ENCODE data around the gene CUEDC2. TPM values are rescaled to one million over a fixed set of nuclear protein-coding genes. Genes with fewer than 3 reads are reported as not detected.

CUEDC2 gene
- total RNA-seq, 4 donors from 2014 or later, result 5.2 to 35.2 (median 33.5) TPM

- peaks cover 12 to 39% (median 28%) of the 10 kb centered on the region in 4 donors for H3K4me1 ChIP-seq
- H3K27me3 ChIP-seq, result no peaks in the 10 kb centered on the region
- H3K4me3 ChIP-seq, result peak overlapping the region; percentile 57 to 85 (median 62)
- peak overlapping the region; percentile 94 to 99 (median 98) for H3K27ac ChIP-seq
- no peaks in the 10 kb centered on the region for H3K9me3 ChIP-seq
- in situ Hi-C loops (cut with MboI; ENCODE audit: low pct_ligation_motif_present in 1 of 4, low pct_unique_long_range_greater_than_20kb in 1 of 4, low sequenced_read_pairs in 3 of 4), result loop anchor here in 1 of 4 donors (25.0 kb wide), 1 partner anchor 193 kb away; no protein-coding TSS in a partner anchor
- WGBS, 2 donors (ENCODE audit: low coverage in 1 of 2), result 0% methylated on average over 47 of the region's 71 CpGs; no CpG with 5 or more reads in 1 of the 2 donors
- intact Hi-C loops (cut with DNase I; ENCODE audit: low total_unique reads), result loop anchor here (1.0 to 10.0 kb wide), 3 partner anchors 27 to 191 kb away; no protein-coding TSS in a partner anchor
- TF ChIP-seq CTCF (IDR thresholded peaks at IDR 0.05), result peak in 4 of 5 experiments; percentile 4 to 99 (median 98)
- TF ChIP-seq POLR2A (IDR thresholded peaks at IDR 0.05), result peak; percentile 85
- peak; percentile 50 for TF ChIP-seq EP300 (IDR thresholded peaks at IDR 0.05; ENCODE audit: low read depth)
- TF ChIP-seq POLR2AphosphoS5 (IDR thresholded peaks at IDR 0.05), result peak; percentile 74 to 93 (median 81)
- H3K36me3 ChIP-seq, result no peaks in the 10 kb centered on the region
- peak; percentile 97 for DNase-seq
Observed at GRCh38 chr10:102394079-102394800, 38.1 kb downstream of the CUEDC2 start.

- no peaks in the 10 kb centered on the region for H3K36me3 ChIP-seq
- no peaks in the 10 kb centered on the region for H3K9me3 ChIP-seq
- intact Hi-C loops (cut with DNase I; ENCODE audit: low total_unique reads), result loop anchor here (1.0 to 10.0 kb wide), 3 partner anchors 28 to 191 kb away; no protein-coding TSS in a partner anchor
- WGBS, 2 donors (ENCODE audit: low coverage in 1 of 2), result 20% methylated on average over 30 of the region's 30 CpGs; no CpG with 5 or more reads in 1 of the 2 donors
- TF ChIP-seq POLR2A (IDR thresholded peaks at IDR 0.05), result no peak
- TF ChIP-seq POLR2AphosphoS5 (IDR thresholded peaks at IDR 0.05), result no peak
- peak in 2 of 5 experiments; percentile 95 to 97 for TF ChIP-seq CTCF (IDR thresholded peaks at IDR 0.05)
- TF ChIP-seq EP300 (IDR thresholded peaks at IDR 0.05; ENCODE audit: low read depth), result no peak
- H3K27me3 ChIP-seq, result no peaks in the 10 kb centered on the region
- no peak for DNase-seq
- H3K4me1 ChIP-seq, result peaks cover 5 to 32% (median 25%) of the 10 kb centered on the region in 4 donors
- in situ Hi-C loops (cut with MboI; ENCODE audit: low pct_ligation_motif_present in 1 of 4, low pct_unique_long_range_greater_than_20kb in 1 of 4, low sequenced_read_pairs in 3 of 4), result loop anchor here in 1 of 4 donors (25.0 kb wide), 1 partner anchor 194 kb away; no protein-coding TSS in a partner anchor
- H3K4me3 ChIP-seq, result peak overlapping the region in 3 of 4 donors; percentile 57 to 85 (median 59)
- peak overlapping the region; percentile 94 to 99 (median 98) for H3K27ac ChIP-seq
Observed at GRCh38 chr10:102393411-102394078, 38.8 kb downstream of the CUEDC2 start.

DNA sequence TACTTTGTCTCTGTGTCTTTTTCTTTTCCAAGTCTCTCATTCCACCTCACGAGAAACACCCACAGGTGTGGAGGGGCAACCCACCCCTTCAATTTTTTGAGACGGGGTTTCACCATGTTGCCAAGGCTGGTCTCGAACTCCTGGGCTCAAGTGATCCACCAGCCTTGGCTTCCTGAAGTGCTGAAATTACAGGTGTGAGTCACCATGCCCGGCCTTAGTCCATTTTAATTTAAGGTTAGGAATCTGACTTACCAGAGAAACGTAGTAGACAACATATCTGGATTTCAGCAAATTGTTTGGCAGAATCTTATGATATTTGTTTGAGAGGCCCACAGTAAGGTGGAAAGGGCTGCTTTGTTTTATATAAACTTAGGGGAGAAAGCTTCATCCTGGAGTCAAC, 40.1 kb downstream of the CUEDC2 start:
- in situ Hi-C loops (cut with MboI; ENCODE audit: low pct_ligation_motif_present in 1 of 4, low pct_unique_long_range_greater_than_20kb in 1 of 4, low sequenced_read_pairs in 3 of 4), result loop anchor here in 1 of 4 donors (25.0 kb wide), 1 partner anchor 195 kb away; no protein-coding TSS in a partner anchor
- WGBS, 2 donors (ENCODE audit: low coverage in 1 of 2), result 73 to 88% methylated on average over 4 to 5 of the region's 5 CpGs

More for the DNA sequence above, 40.1 kb downstream of the CUEDC2 start:
- intact Hi-C loops (cut with DNase I; ENCODE audit: low total_unique reads), result loop anchor here (5.0 to 10.0 kb wide), 2 partner anchors 85 to 192 kb away; no protein-coding TSS in a partner anchor
- Histone ChIP-seq H3K27ac (no peak overlapping the region), H3K4me1 (peaks cover 5 to 23% (median 22%) of the 10 kb centered on the region in 4 donors), H3K36me3 (no peaks in the 10 kb centered on the region), H3K27me3 (no peaks in the 10 kb centered on the region), H3K4me3 (no peak overlapping the region), H3K9me3 (no peaks in the 10 kb centered on the region)
- no peak for DNase-seq
- no peak for TF ChIP-seq CTCF (IDR thresholded peaks at IDR 0.05)
- no peak for TF ChIP-seq EP300 (IDR thresholded peaks at IDR 0.05; ENCODE audit: low read depth)
- no peak for TF ChIP-seq POLR2AphosphoS5 (IDR thresholded peaks at IDR 0.05)
- TF ChIP-seq POLR2A (IDR thresholded peaks at IDR 0.05), result no peak

All from transverse colon (tissue), 4 donors.